GM12864 (cell line): ENCODE measurements around the gene OSBPL9.

Experiments
- DNase-seq: peaks from one replicate; pipeline ENCODE4 v3.0.0-alpha.2; 2011; ENCODE audit warnings: low read depth
- H3K4me3 ChIP-seq: 2 replicates; pipeline ENCODE4 v1.5.1; 2011; ENCODE audit warnings: mild to moderate bottlenecking, low read depth, low read length, control low read depth
- TF ChIP-seq, protein P1 (sequence below): IDR thresholded peaks from 2 replicates; pipeline ENCODE4 v1.5.1; 2011; ENCODE audit warnings: low read depth, mild to moderate bottlenecking, moderate library complexity, low read length, control low read depth, inconsistent platforms; ENCODE audit errors: missing control alignments

The OSBPL9 gene

DNA sequence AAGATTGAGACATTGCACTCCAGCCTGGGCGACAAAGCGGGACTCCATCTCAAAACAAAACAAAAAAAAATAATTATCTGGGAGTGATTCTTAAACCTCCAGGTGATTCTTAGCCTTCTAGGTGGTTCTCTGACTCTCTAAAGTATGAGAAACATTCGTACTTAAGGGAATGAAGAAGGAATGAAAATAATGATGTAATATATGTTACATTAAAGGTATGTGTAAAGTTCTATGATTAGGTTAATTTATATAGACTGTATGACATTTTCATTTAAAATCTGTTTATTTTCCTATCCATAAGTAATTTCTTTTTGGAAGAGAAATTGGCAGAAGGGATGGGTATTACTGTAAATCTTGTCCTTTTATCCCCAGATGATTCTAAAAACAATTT is 34.7 kb downstream of the OSBPL9 start:
- no peak overlapping the region for H3K4me3 ChIP-seq
- TF ChIP-seq, protein P1, sequence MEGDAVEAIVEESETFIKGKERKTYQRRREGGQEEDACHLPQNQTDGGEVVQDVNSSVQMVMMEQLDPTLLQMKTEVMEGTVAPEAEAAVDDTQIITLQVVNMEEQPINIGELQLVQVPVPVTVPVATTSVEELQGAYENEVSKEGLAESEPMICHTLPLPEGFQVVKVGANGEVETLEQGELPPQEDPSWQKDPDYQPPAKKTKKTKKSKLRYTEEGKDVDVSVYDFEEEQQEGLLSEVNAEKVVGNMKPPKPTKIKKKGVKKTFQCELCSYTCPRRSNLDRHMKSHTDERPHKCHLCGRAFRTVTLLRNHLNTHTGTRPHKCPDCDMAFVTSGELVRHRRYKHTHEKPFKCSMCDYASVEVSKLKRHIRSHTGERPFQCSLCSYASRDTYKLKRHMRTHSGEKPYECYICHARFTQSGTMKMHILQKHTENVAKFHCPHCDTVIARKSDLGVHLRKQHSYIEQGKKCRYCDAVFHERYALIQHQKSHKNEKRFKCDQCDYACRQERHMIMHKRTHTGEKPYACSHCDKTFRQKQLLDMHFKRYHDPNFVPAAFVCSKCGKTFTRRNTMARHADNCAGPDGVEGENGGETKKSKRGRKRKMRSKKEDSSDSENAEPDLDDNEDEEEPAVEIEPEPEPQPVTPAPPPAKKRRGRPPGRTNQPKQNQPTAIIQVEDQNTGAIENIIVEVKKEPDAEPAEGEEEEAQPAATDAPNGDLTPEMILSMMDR: no peak
- no peak for DNase-seq

DNA sequence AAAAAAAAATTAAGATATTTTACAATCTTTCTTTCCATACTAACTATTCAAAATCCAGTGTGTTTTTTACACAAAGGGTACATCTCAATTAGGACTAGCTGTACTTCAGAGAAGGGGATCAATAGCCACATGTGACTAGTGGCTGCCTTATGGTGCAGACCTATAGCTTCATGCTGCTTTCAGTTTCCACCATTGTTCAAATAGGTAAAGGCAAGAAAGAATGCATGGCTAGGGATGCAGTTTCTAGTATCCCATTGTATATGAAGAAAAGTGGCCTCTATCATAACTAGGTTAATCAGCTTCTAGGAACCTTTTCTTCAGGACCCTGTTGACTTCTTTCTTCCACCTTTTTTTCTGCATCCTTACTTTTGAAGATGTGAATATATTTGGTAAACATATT is 35.7 kb downstream of the OSBPL9 start:
- no peak for DNase-seq
- TF ChIP-seq, protein P1: no peak
- H3K4me3 ChIP-seq: no peak overlapping the region

DNA sequence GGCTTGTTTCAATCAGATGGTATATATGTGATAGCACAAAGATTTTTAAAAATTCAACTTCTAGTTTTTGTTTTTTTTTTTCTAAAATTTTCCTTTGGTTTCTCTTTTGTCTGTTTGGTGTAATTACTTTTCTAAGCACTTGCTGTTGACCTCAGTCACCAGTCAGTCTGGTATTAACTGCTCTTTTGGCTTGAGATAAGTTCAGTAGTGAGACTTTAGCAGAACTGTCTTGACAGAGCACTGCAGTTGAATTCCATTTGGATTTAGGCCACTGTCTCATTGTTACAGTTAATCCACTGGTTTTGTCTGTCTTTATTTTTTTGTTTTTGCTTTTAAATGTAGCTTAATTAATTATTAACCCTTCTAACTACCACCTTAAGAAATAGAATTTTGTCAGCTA is 36.2 kb downstream of the OSBPL9 start:
- H3K4me3 ChIP-seq: no peak overlapping the region
- TF ChIP-seq, protein P1: no peak
- no peak for DNase-seq

DNA sequence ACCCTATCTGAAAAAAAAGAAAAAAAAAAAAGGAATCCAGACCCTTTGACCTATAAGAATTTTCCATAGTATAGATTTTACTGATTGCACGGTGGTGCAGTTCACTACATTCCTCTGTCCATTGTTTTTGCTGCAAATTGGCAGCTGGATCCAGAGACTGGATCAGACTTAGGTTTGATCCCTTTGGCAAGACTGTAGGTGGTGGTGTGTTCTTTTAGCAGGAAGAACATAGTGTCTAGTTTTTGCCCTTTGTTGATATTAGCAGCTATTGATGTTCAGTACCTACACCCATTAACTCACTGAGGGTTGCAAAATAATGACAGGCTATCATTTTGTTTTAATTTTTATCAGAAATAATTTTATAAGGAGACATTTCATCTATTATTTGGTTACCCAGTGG is 37.1 kb downstream of the OSBPL9 start:
- DNase-seq: no peak
- TF ChIP-seq, protein P1: no peak

DNA sequence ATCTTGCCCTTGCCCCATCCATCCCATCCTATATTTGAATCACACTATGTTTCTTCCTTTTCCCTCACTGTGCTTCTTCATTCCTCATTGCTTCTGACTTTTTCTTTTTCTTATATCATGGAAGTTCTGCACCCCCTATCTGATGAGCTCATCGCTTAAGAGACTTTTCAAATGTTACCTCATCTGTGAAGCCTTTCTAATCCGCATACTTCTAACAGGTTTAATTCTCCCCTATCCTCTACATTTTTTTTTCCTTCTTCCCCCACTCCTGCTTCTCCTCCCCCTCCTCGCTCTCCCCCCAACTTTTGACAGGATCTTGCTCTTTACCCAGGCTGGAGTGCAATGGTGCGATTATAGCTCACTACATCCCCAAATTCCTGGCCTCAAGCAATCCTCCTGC is 39.5 kb downstream of the OSBPL9 start:
- no peak overlapping the region for H3K4me3 ChIP-seq
- TF ChIP-seq, protein P1: no peak
- DNase-seq: no peak

More for the DNA sequence above, 37.1 kb downstream of the OSBPL9 start:
- no peak overlapping the region for H3K4me3 ChIP-seq

DNA sequence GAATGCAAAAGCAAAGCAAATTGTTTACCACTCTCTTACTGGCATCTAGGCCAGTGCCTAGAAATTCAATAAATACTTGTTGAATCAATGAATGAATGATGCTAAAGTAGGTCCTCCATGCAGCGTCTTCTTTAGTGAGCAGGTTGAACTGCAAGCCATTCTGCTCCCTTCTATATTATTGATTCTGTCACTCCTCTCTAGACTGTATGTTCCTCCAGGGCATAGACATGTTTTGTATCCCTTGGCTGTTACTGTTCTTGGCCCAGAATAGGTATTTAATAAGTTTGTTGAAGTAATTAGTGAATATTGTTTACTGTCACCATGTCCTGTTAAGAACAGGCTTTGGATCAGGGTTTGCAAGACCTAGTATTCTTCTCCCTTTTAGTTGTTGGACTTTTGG is 43.7 kb downstream of the OSBPL9 start:
- TF ChIP-seq, protein P1: no peak
- DNase-seq: no peak
- H3K4me3 ChIP-seq: no peak overlapping the region

DNA sequence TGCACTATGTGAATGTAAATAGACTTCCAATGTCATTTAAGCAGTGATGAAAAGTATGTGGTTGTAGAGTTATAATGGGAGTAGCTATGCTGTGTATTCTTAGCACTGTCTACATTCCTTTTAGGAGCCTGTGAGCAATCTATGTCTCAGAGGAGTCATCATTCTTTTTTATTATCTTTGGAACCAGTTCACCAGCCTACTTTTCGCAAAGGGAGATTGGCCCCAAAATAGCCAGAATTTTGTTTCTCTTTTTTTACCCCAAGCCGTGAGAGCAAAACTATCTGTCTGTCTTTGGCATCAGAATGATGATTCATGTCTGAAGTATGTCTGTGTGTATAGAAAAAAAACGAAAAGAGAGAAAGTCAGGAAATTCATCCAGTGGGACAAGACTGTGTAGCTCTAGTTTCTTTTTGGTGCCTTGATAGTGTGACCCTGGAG is 44.2 kb downstream of the OSBPL9 start:
- no peak overlapping the region for H3K4me3 ChIP-seq
- TF ChIP-seq, protein P1: no peak
- DNase-seq: no peak
